Skin epidermis (tissue), 12 donors: Measurements from ENCODE around the gene CYTL1.
A peak's percentile ranks its signal among the peaks of the same experiment; 100 is the strongest.

Experiments
- H3K27ac ChIP-seq, 21 experiments: fragments of 200-600 bp; sonication (generic) in 11 of 21; one replicate each; pipeline ENCODE4 v1.5.0; 2020; ENCODE audit warnings: mild to moderate bottlenecking in 3 of 21, inconsistent platforms in 2 of 21, moderate library complexity in 2 of 21
- H3K4me3 ChIP-seq, 7 experiments: fragments of 200-600 bp; sonication (generic) in 2 of 7; one replicate each; pipeline ENCODE4 v1.5.0; 2020; ENCODE audit warnings: inconsistent platforms in 2 of 7, mild to moderate bottlenecking in 2 of 7, moderate library complexity in 1 of 7

CYTL1 gene

DNA sequence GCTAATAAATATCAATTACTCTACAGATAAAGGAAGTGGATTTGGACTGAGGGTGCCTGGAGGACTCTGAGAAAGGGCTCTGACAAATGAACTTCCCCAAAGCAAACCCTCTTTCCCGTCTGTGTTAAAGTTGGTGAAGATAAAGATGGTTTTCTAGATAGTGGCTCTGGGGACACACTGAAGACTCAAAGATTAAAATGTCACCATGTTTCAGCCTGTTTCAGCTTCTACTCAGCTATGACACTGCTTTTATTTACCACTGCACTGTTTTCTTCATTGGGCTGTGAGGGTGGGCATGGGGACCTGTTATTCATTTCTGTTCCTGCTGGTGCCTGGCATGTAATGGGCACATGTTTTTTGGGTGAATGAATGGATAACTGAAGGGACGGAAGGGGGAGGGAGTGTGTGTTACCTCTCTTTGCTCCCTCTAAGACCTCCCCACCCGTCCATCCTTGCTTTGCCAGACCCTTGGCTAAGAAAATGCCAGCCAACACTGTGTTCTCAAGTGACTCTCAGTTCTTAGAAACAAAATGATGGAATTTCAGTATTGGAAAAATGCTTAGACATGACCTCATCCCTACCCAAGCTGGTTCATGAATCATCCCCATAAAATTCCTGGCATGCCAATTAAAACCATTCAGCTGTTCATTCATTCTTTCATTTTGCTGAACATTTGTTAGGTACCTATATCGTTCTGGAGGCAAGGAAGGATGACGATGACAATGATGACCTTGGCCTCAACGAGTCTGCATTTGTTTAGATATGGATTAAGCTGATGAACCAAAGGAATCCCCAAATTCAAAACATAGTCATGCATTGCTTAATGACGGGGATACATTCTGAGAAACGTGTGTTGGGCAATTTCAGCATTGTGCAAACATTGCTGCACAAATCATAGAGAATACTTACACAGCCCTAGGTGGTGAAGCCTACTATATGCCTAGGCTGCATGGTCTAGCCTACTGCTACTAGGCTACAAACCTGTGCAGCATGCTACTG, 18.6 kb upstream of the CYTL1 start:
- no peak overlapping the region for H3K4me3 ChIP-seq
- peak overlapping the region in 6 of 21 experiments; percentile 18 to 68 (median 24) for H3K27ac ChIP-seq

DNA sequence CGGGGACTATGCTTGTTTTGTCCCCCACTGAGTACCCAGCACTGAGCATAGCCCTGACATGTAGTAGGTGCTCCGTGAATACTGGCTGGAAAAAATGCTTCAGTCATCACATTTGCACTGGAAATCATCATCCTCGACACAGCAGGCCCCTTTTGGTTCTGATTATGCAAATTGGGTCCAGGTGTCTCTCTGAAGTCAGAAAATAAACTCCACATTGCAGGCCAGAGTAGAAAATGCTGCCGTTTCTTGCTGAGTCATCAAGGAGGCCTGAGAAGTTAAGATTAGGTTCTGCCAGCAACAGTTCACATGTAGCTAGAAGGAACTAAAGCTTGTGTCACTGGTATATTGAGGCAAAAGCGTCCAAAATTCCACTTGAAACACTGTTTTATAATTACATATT, 17.0 kb upstream of the CYTL1 start:
- H3K4me3 ChIP-seq, result no peak overlapping the region

DNA sequence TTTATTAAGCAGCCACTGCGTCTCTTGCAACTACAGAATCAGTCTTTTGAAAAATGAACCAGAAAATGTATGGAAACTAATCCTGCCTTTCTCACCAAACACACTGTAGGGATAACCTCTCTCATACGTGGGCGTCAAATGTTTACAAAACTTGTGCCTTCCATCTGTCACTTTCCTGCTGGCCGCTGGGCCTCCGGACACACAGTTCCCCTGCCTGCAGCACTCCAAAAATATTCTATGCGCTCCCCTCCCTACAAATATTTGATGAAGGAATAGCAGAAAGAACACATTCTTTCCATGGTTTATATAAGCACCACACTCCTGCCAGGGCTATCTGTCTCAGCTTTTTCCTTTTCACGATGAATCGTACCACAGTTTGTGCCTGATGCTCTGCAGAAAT, 14.9 kb upstream of the CYTL1 start:
- Histone ChIP-seq H3K27ac (peak overlapping the region in 4 of 21 experiments; percentile 27 to 75 (median 48)), H3K4me3 (no peak overlapping the region)

More for the DNA sequence above, 17.0 kb upstream of the CYTL1 start:
- no peak overlapping the region for H3K27ac ChIP-seq

DNA sequence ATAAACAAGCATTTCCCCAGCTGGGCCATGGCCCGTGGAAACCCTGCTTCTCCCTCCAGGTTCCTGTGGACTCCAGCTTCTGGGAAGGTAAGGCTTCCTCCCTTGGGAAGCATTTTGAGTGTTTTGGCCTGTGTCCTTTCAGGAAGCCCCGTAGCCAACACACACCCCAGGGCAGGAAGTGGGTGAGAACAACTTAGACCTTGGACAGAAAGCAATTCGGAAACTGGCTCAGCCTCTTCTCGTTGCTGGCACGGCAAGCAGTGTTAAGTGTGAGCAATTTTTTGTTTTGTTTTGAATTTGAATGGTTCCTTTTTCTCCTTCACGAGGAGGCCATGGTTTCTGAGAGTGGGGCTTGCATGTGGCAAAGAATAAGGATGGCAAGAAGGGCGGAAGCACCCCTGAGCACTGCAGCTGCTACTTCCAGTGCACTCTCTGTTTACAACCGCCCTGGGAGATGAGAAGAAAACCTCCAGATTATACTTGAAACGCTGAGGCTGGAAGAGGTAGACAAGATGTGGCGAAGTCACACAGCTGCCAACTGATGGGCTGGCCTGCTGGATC, 14.1 kb upstream of the CYTL1 start:
- Histone ChIP-seq H3K27ac (peak overlapping the region in 9 of 21 experiments; percentile 3 to 75 (median 30)), H3K4me3 (no peak overlapping the region)

DNA sequence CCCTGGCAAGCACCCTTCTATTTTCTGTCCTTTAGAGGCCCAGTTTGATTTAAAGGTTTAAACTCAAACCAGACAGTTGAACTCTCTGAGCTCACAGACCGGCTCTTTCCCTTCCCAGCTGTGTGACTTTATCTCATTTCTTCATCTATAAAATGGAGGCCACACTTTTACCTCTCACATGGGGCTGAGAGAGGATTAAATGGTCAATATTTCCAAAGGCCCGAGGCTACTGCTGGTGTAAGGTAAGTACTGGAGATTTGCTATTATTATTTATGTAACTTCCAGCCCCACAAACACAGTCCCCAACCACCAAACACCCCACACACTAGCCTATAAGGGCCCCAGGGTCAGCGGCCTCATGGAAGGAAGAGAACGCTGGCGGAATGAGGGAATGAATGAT, 13.6 kb upstream of the CYTL1 start:
- H3K4me3 ChIP-seq, result no peak overlapping the region
- peak overlapping the region in 7 of 21 experiments; percentile 19 to 75 (median 42) for H3K27ac ChIP-seq

DNA sequence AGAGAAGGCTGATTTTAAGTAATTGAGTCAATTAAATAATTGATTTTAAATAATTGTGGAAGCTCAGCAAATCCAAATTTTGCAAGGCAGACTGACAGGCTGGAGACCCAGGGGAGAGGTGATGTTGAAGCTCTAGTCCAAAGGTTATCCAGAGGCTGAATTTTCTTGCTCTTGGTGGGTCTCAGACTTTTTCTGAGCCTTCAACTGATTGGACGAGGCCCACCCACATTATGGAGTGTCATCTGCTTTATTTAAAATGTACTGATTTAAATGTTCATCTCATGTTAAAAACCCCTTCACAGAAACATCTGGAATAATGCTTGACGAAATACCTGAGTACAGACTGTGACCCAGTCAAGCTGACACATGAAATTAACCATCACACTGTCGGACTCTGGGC, 11.7 kb upstream of the CYTL1 start:
- Histone ChIP-seq H3K4me3 (no peak overlapping the region), H3K27ac (peak overlapping the region in 1 of 21 experiments; percentile 16)

DNA sequence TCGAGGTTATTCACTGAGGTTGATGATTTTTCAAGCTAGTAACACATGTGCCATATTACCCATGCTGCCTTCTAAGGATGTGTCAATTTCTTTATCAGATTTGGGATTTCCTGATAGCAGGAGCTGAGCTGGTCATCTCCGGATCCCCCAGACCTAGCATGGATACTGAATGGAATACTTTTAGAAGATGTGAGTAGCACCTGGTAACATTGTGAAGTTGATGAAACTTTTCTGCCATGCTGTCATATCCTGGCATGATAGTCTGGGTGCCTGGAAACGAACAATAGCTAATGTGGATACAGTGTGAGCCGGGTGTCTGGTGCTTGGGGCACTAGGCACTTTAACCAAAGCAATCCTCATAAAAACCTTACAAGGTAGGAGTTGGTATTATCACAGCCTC, 11.0 kb upstream of the CYTL1 start:
- H3K27ac ChIP-seq, result peak overlapping the region in 1 of 21 experiments; percentile 16
- no peak overlapping the region for H3K4me3 ChIP-seq

DNA sequence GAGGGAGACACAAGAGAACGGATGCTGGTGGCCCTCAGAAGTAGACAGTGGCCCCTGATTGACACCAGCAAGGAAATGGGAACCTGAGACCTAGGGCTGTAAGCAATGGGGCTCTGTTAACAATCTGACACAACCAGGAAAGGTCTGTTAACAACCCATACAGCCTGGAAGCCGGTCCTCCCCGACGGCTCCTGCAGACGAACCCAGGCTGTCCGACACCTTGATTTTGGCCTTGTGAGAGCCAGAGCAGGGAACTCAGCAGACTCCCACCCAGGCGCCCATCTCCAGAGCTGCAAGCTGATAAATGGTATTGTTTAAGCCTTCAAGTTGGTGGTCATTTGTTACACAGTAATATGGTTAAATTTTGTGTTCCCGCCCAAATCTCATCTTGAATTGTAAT, 10.2 kb upstream of the CYTL1 start:
- Histone ChIP-seq H3K4me3 (no peak overlapping the region), H3K27ac (peak overlapping the region in 1 of 21 experiments; percentile 16)

DNA sequence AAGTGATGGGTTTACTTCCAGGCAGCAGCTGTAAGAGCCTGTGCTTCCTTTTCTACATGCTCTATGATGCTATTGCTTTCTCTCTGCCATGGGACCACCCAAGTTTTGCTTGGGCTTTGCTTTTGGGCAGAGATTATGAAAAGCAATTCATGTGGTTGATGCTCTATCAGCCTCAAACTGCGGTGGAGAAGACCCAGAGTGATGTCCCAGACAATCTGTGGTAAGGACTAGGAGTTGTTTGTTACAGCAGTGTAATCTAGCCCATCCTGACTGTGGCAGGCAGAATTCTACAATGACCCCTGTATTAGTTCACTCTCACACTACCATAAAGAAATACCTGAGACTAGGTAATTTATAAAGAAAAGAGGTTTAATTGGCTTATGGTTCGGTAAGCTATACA, 9.2 kb upstream of the CYTL1 start:
- Histone ChIP-seq H3K27ac (peak overlapping the region in 1 of 21 experiments; percentile 5), H3K4me3 (no peak overlapping the region)

DNA sequence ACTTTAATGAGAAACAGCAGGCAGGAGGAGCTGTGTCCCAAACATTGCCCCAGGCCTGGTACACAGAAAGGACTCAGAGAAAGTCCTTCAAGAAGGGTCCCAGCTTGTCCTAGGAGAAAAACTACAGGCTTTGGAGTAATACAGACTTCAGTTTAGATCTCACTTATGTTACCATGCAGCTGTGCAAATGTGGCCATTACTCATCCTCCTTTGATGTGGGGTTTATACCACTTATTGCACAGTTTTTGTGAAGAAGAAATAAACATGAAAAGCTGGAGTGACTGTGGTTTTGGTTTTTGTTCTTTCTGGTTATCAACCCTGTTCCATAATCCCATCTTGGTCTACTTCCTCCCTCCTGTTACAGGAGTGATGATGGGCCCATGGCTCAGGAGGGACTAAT, 8.1 kb upstream of the CYTL1 start:
- Histone ChIP-seq H3K27ac (peak overlapping the region in 1 of 21 experiments; percentile 58), H3K4me3 (no peak overlapping the region)

DNA sequence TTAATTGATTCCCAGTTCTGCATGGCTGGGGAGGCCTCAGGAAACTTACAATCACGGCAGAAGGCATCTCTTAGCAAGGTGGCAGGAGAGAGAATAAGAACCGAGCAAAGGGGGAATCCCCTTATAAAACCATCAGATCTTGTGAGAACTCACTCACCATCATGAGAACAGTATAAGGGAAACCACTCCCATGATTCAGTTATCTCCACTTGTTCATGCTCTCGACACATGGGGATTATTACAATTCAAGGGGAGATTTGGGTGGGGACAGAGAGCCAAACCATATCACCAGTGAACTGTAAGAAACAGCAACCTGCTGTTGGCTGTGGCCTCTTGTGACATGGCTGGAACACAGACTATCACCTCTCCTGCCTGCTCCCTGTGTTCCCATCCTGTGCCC, 7.1 kb upstream of the CYTL1 start:
- H3K4me3 ChIP-seq, result no peak overlapping the region

DNA sequence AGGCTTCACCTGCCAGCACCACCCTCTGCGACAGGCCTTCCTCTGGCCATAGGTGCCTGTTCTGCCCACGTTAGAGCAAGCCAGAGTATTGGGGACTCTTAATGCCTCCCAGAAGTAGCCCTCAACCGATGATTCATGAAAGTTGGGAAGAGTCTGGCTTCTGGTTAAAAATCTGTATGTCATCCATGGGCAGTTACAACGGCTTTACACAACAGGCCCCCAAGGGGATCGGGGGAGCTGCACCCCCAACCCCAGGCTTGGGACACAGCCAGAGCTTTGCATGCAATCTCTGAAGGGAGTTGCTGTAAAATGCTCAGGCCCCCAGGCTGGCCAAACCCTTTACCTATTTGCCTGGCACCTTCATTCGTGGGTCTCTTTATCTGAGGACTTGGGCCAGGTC, 5.4 kb upstream of the CYTL1 start:
- no peak overlapping the region for H3K4me3 ChIP-seq
- H3K27ac ChIP-seq, result no peak overlapping the region

More for the DNA sequence above, 7.1 kb upstream of the CYTL1 start:
- no peak overlapping the region for H3K27ac ChIP-seq

DNA sequence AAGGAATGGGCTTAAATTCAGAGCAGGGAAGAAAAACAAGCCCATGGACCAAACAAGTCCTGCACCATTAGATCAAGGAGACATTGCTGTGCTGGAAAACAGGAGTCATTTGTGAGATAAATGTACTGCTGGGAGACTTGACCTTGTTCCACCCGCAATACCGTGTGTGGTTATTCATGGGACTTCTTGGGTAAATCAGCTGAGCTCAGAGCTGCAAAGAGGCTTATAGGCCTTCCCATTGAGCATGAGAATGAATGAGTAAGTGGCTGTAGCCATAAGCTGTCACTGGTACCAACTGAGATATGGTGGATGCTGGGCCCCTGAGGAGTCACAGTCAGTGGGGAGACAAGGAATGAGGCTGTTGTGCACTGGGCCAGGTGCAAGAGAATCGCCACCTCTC, 2.3 kb upstream of the CYTL1 start:
- H3K4me3 ChIP-seq, result no peak overlapping the region

DNA sequence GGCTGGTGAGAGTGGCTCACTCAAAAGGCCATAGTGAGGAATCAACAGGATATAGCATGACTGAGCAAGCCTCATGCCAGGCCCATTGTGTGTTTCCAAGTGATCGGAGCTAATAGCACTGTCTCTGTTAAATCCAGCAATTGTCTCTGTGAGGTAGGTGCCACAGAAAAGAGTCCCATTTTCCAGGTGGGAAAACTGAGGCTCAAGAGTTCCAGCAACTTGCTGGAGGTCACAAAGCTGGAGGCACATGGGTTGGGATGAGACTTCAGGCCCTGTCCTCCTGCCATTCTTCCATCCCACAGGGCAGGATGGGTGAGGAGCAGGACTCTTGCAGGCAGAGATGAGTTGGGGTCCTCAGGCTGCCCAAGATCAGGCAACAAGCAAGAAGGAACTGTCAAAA, 1.1 kb upstream of the CYTL1 start:
- Histone ChIP-seq H3K4me3 (no peak overlapping the region), H3K27ac (no peak overlapping the region)

More for the DNA sequence above, 2.3 kb upstream of the CYTL1 start:
- no peak overlapping the region for H3K27ac ChIP-seq

DNA sequence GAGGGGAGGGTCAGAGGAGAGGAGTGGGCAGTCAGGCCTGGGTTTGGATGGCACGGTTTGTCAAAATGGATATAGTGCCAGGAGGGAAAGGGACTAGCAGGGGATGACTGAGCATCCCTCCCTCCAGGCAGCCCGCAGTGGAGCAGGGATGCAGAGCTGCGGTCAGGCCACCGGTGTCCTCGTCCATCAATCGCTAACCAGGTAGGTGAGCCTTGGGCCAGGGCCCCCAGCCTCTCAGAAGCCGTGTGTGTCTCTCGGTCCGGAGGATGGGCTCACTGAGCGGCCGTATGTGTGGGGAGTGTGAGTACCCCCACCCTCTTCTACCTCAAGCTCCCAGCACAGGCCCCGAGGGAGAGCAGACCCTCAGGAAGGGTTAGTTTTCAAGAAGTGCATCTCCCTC, 538 bp upstream of the CYTL1 start:
- H3K4me3 ChIP-seq, result no peak overlapping the region

DNA sequence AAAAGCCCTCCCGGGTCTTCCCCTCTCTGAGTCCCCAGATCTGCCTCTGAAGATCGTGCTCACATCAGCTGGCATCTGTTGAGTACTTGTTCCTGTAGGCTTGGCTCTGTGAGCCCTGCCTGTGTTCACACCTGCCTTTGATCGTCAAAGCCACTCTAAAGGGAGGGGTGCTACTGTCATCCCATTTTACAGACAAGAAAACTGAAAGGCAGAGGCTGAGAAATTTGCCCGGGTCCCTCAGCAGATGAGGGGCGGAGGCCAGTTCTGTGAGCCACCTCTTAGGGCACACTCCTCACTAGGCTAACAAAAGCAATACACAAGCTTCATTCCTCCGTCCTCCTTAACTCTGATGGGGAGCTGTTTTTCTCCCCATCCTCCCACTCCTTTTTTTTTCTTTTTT, 655 bp downstream of the CYTL1 start:
- no peak overlapping the region for H3K4me3 ChIP-seq

More for the DNA sequence above, 538 bp upstream of the CYTL1 start:
- H3K27ac ChIP-seq, result no peak overlapping the region

DNA sequence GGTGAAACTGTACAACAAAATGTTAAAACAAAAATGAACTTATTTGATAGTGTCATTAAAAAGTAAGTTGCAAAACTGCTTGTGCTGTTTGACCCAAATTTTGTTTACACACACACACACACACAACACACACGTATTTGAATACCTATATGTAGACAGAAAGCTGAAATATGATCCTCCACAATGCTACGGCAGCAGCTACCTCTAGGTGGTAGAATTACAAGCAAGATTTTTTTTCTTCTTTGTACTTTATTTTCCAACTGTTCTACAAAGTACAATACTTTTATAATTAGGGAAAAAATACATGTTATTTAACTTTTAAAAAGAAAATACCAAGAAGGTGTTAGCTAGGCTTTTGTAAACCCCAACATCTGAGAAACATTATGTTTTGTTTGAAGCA, 1.2 kb downstream of the CYTL1 start:
- Histone ChIP-seq H3K27ac (no peak overlapping the region), H3K4me3 (no peak overlapping the region)

More for the DNA sequence above, 655 bp downstream of the CYTL1 start:
- no peak overlapping the region for H3K27ac ChIP-seq

DNA sequence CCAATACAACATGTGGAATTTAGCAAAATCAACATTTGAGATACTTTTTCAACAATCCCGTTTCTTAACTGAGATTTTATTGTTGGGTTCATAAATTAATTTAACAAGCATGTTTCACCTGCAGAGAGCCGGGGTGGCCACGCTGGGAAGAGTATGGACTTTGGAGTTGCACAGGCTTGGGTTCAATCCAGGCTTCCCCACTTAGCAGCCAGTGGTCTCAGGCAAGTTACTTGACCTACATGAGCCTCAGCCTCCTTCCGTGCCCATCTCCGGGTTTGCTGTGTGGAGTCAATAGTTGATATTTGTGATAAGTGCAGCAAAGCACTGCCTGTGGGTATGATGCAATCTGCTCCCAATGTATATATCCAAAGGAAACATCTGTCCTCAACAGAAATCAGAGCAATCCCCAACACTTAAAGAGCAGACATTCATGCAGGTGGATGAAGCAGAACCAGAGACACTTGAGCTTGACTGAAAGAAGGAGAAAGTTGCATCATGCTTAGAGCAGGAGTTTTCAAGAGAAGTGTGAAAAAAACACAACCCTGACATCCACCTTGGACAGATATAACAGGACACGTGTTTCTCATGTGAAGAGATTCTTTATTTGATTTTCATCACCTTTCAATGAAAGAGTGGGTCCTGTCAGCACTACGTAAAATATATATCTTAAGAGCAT, 5.1 kb downstream of the CYTL1 start:
- H3K4me3 ChIP-seq, result no peak overlapping the region
- no peak overlapping the region for H3K27ac ChIP-seq

DNA sequence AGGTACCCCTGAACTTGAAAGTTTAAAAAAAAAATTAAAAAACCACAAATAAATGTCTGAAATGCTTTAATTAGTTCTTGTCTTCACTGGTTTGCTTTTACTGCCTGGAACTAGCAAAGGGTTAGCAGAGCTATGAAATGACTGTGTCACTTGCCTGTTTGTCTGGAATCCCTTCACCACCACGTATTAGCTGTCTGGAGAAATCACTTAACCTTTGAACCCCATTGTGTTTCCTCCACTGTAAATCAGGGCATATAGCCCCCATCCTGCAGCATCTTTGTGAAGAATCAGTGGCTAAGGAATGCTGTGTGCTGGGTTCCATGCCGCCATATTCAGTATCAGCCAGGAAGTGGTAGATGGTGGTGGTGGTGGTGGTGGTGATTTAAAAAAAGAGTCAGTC, 6.3 kb downstream of the CYTL1 start:
- no peak overlapping the region for H3K27ac ChIP-seq
- no peak overlapping the region for H3K4me3 ChIP-seq

DNA sequence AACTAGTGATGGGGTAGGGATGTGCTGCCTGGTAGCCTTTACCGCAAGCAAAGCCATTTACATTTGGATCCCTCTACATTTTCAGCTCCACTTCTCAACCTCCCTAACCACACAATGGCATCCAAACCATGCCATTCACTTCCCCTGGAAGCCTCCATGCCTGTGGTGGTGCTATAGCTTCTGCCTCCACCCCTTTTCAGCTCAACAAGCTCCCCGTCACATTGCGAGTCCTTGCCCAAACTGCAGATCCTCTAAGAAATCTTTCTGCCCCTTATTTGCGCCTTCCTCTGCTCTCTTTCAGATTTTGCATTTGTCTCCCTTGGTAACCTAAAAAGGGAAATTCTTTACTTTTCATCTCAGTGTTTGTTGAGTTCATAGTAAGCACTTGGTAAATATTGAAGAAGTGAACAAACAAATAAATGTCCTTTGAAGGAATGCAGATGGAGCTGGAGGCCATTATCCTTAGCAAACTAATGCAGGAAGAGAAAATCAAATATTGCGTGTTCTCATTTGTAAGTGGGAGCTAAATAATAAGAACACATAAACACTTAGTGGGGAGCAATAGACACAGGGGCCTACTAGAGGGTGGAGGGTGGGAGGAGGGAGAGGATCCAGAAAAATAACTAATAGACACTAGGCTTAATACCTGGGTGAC, 6.9 kb downstream of the CYTL1 start:
- Histone ChIP-seq H3K27ac (no peak overlapping the region), H3K4me3 (no peak overlapping the region)
